HS-5 (cell line): ENCODE measurements around the gene PSAP.
A peak's percentile ranks its signal among the peaks of the same experiment; 100 is the strongest.

ENCODE experiments used
- DNase-seq: peaks from one replicate; pipeline ENCODE4 v3.0.0-alpha.2; 2012; ENCODE audit warnings: low read depth

Gene PSAP

DNA sequence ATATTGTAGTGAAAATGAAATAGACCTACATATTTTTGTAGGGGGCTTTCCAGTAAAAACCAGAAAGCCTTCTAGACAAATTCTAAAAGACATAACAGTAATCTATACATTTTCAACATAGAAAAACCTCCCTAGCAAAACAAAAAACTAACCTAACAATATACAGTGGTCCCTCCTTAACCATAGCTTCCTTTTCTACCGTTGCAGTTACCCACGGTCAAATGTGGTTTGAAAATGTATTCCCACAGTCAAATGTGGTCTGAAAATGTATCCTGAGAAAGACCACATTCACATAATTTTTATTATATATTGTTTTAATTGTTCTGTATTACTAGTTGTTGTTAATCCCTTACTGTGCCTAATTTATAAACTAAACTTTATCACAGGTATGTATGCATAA lies 6.4 kb downstream of the PSAP start:
- DNase-seq: no peak

- DNase-seq: no peak
These were observed 7.0 kb downstream of the PSAP start for GRCh38 chr10:71844084-71844483.

- DNase-seq: no peak
These were observed 8.0 kb downstream of the PSAP start for GRCh38 chr10:71842856-71843686.

GRCh38 chr10:71842422-71842821 lies 8.6 kb downstream of the PSAP start:
- no peak for DNase-seq

DNA sequence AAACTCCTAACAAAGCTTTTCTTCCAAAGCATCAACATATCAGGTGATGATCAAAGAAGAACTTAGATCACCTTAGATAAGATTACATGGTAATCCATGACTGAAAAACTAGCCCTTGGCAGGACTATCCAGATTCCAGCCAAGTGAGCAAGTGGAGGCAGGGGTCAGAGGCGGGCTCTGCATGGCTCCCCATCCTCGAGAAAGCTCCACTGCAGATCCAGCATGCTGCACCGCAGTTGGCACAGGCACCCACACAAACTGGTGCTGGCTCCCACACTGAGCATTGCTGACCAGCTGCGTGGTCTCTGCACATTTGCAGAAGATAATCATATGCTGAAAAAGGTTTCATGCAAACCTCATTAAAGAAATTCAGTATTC lies 10.1 kb downstream of the PSAP start:
- DNase-seq: no peak

DNA sequence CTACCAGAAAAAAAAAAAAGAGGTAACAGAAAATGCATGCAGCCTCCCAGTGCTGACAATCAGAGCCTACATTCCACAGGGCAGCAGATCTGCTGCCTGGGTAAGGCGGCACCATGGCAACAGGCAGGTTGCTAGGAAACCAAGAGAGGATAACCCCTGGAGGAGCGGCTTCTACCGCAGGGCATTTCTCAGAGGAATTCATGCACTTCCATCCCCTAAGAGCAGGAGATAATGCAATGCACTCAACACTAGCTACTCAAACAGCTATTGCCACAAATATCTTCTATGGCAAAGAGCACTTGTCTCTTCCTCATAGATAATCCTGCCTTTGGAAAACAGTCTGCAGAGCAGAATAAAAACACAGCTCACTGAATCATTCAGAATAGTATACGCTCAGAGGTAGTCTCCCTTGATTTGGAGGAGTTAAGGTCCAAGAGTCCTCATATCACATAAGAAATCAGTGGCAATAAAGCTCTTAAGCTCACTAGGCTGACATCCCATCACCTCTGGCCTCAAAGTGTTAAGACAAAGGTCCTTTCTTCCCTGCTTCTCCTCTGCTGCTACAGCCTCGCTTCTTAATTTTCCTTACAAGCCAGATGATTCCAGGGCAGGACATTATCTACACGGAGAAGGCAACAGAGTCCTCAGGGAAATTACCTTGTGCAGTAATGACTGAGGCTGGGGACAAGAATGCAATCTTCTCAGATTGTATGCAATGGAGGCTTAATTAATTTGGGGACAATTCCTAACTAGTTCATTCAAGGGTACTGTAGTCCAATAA lies 10.7 kb downstream of the PSAP start:
- DNase-seq: peak; percentile 73

DNA sequence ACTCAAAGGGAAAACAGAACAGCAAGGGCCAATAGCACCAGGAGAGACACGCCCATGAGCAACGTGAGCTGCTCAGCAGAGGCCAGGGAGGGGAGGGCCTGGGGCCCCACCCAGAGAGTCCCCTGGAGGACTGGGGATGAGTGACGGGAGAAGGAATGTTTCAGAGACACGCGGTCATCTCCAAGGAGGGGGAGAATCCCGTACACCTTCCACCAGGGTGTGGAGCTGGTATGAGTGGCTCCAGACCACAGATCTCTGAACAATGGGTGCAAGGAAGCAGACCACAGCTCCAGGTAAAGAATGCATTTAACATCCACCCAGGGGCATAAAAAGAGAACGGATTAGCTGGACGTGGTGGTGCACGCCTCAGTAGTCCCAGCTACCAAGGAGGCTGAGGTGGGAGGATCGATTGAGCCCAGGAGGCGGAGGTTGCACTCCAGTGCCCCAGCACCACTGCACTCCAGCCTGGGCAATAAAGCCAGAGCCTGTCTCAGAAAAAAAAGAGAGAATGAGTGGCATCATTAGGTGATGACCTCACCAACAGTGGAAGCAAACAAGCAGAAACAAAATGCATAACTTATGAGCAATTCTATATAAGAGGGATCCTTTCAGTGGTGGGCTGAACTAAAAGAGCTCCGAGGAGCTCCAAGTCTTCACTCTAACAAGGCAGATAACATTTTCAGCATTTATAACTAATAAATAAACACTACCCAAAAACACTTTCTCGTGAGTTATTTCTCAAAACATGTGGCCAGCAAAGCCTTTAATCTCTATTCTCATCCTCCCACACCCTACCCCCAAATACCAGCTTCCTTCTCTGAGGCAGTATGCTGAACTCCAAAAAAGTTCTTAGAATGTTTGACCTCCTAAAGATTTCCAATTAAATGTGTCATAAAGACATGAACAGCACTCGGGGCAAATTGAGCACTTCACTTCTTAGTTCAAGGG lies 12.5 kb downstream of the PSAP start:
- DNase-seq: no peak

DNA sequence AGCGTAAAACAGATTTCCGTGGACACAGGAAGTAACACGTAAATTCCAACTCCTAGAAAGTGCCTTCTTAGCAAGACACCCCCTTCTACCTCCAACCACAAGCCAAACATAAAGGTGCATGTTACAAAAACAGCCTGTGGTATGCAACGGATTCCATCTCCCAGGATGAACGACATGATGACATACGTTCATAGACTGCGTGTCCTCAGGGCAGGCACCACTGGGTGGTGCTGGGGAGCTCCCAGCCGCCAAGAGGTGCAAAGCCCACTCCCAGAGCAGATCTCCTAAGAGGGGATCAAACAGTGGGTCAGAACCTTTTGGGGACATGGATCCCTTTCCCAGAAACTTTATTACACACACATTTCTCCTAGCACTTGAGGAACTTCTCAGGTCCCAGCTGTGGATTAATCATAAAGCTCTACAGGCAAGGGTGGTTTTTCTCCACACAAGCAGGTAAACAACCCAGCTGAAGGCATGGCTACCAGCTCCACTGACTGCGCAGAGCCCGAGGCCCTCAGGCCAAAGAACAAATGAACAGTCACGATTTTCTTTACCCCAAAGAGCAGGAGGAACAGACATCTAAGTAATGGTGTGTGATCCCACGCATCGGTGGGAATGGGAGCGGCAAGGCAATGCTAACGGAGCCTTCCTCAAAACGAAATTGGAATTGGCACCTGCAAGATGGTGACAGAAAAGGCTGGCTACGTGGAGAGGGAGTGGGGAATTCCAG lies 13.8 kb downstream of the PSAP start:
- no peak for DNase-seq

GRCh38 chr10:71836596-71836974 lies 14.5 kb downstream of the PSAP start:
- DNase-seq: no peak

- DNase-seq: peak; percentile 79
These were observed 15.1 kb downstream of the PSAP start for GRCh38 chr10:71835671-71836595.

GRCh38 chr10:71834343-71834674 lies 16.7 kb downstream of the PSAP start:
- no peak for DNase-seq

DNA sequence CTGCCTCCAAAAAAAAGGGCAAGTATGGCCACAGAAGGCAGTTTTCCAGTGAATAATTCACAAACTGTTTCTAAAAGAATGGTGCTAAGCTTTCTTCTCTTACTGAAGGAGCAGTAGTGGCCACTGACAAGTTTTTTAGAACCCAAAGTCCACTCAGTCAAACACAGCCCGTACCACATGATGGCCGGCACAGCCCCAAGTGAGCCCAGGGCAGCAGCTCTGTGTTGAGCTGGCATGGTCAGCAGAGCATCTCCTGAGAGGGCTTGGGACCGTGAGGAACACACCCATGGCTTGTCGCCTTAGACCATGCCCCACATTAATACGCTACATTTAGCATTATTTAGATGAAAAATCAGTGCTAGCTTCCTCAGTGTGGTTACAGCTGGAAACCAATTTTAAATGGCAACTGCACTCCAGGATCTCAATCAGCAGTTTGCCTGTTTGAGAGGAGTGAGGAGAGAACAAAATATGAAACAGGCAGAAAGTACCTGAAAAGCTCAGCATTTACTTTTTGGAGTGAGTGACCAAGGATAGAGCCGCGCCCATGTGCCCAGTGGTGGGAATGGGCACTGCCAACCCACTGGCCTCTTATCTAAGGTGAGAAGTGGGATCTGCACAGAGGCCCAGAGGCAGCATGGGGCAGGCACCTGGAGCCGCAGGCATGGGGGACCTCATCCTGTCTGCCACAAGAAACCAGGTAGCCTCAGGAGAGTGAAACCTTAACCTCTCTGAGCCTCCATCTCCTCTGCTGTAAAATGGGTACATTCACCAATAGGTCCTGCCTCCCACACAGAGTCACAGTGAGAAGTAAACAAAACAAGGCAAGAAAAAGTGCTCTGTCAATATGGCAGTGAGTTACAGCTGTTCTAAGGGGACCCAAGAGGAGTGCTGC lies 17.4 kb downstream of the PSAP start:
- DNase-seq: no peak

DNA sequence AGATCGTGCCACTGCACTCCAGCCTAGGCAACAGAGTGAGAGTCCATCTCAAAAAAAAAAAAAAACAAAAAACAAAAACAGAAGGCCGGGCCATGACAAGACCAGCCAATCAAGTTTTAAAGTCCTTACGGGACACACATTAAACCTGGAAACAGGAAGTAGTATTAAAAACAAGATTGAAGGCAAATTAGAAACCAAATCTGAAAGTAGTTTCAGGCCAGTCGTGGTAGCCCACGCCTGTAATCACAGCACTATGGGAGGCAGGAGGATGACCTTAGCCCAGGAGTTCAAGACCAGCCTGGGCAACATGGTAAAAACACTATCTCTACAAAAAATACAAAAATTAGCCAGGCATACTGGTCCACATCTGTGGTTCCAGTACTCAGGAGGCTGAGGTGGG lies 18.1 kb downstream of the PSAP start:
- DNase-seq: no peak

GRCh38 chr10:71831646-71832552 lies 19.2 kb downstream of the PSAP start:
- DNase-seq: no peak

DNA sequence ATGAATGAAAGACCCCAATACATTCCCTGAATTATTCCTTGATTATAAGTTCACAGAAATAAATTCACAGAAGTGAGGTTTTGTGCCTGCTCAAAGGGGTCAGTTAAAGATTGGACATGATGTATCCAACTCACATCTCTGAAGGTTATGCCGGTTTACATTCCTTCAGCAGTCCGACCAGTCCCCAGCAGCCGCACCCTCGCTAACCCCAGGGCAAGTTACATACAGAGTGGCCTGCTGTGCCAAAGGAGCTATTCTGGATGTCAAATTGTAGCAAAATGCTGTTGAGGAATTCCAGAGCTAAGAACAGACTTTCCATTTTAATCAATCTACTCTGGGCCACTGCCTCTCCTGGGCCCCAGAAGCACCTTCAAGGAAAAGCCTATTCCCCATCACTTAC lies 20.3 kb downstream of the PSAP start:
- DNase-seq: no peak

GRCh38 chr10:71829896-71830295 lies 21.2 kb downstream of the PSAP start:
- DNase-seq: no peak

DNA sequence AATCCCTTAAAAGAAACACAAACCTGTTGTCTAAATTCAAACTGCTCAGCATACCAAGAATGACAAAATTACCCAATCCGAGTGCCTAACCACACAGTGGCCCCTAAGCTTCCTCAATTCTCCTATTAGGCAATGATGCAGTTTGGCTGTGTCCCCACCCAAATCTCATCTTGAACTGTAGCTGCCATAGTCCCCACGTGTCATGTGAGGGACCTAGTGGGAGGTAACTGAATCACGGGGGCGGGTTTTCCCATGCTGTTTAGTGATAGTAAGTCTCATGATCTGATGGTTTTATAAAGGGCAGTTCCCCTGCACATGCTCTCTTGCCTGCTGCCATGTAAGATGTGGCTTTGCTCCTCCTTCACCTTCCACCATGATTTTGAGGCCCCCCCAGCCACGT lies 21.9 kb downstream of the PSAP start:
- no peak for DNase-seq

GRCh38 chr10:71828702-71829101 lies 22.3 kb downstream of the PSAP start:
- no peak for DNase-seq

GRCh38 chr10:71827852-71828251 lies 23.2 kb downstream of the PSAP start:
- no peak for DNase-seq
